Right lung (tissue), 5 donors: ENCODE measurements around the gene SDF4. TPM values are rescaled to one million over a fixed set of nuclear protein-coding genes. Genes with fewer than 3 reads are reported as not detected.
A peak's percentile ranks its signal among the peaks of the same experiment; 100 is the strongest.
"Not testable (repeated sequence)": the region's sequence is repeated elsewhere in the genome, so short reads cannot be mapped to it uniquely, and the experiment has no call there.

Experiments used
- DNase-seq, 2 donors: peaks; one replicate each; pipeline ENCODE4 v3.0.0-alpha.2; 2013
- polyA plus RNA-seq, 5 donors: library from polyadenylated mRNA; unstranded; fragments of 120-200 nt; gene quantifications; one replicate each; pipeline versions ENCODE4 v1.2.1 to v1.2.3, GENCODE V29; 2013; ENCODE audit warnings: inconsistent platforms in 1 of 5, low replicate concordance in 1 of 5; ENCODE audit not compliant: insufficient read length in 5 of 5, insufficient read depth in 1 of 5

The SDF4 gene
- polyA plus RNA-seq, 5 donors: 75.3 to 125 (median 89.3) TPM

DNA sequence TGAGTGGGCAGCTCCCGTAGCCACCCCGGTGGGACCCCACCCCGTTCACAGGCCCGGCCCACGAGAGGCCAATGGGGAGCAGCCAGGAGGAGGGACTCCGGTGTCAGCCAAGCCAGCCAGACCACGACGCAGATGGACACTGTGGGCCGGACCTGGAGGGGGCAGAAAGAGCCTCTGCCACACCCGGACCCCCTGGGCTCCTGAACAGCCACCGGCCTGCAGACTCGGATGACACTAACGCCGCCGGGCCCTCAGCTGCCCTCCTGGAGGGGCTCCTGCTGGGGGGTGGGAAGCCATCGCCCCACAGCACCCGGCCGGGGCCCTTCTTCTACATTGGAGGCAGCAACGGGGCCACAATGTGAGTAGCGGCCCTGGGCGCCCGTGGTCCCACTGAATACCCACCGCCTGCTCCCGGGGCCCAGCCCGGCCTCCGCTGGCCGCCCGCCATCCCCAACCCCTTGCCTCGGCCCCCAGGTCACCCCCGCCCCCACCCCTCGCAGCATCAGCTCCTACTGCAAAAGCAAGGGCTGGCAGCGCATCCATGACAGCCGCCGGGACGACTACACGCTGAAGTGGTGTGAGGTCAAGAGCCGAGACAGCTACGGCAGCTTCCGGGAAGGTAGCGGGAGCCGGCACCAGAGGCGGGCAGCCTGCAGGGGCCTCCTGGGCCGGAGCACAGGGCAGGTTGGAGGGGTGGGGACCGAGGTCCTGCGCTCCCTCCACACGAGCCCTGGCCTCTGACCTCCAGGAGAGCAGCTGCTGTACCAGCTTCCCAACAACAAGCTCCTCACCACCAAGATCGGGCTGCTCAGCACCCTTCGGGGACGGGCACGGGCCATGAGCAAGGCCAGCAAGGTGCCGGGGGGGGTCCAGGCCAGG, 51.6 kb downstream of the SDF4 start:
- no peak for DNase-seq

- DNase-seq: no peak
Measured at GRCh38 chr1:1179346-1179982, 52.3 kb downstream of the SDF4 start.

DNA sequence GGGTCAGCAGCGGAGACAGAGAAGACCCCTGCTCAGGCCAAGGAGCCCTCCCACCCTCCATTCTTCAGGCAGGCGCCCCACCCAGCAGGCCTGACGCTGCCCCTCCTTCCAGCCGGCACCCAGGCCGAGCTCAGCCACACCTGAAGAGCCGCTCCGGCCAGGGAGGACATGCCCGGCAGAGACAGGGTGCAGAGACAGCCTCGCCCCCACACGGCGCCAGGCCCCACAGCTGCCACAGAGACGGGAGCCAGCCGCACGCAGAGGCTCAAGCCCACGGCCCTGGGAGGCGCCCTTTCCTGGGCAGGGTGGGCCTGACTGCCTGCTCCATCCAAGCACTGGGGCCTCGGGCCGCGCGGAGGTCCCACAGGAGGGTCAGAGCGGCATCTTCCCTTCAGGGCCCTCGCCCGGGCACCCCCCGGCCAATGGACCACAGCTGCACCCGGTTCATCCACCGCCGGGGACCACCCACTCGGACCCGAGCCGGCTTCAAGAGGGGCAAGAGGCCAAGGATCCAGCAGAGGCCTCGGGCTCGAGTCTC, 52.9 kb downstream of the SDF4 start:
- no peak for DNase-seq

GRCh38 chr1:1177452-1178206, 54.2 kb downstream of the SDF4 start:
- DNase-seq: no peak

DNA sequence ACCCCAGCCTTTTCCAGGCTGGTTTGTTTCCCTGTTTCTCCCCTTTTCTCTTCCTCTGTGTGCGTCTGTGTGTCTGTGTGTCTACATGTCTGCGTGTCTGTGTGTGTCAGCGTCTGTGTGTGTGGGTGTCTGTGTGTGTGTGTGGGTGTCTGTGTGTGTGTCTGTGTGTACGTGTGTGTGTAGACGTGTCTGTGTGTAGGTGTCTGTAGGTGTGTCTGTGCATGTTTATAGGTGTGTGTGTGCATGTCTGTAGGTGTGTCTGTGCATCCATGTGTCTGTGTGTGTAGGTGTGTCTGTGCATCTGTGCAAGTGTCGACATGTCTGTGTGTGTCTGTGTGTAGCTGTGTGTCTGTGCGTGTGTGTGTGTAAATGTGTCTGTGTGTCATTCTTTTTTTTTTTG, 54.9 kb downstream of the SDF4 start:
- no peak for DNase-seq

- not testable (repeated sequence) for DNase-seq
Measured at GRCh38 chr1:1176063-1176761, 55.6 kb downstream of the SDF4 start.

- no peak for DNase-seq
Measured at GRCh38 chr1:1175221-1176062, 56.4 kb downstream of the SDF4 start.

- peak in 1 of 2 donors; percentile 47 for DNase-seq
Measured at GRCh38 chr1:1173793-1174415, 57.9 kb downstream of the SDF4 start, which contains the start of gene TTLL10. TSS of gene TTLL10 (plus strand) at chr1:1173880. CDS start at chr1:1179216, 5,336 bp downstream.

GRCh38 chr1:1173061-1173792, 58.6 kb downstream of the SDF4 start:
- DNase-seq: no peak

- no peak for DNase-seq
Measured at GRCh38 chr1:1171546-1172340, 60.1 kb downstream of the SDF4 start.

DNA sequence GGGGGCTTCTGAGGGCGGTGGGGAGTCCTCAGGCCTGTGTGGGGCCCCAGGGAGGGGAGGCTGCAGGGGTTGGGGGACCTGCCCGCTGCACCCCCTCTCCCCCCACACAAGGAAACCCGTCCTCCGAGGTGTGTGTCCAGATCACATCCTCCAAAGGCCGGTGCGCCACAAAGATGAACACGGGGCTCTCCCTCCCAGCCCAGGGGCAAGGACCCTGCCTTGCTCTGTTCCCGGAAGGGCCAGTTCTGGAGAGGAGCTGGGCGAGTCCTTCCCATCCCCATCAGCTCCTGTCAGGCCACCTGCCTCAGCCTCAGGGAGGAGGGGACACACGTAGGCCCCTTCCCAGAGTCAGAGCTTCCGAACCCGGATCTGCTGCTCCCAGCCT, 60.6 kb downstream of the SDF4 start:
- no peak for DNase-seq

GRCh38 chr1:1170215-1171091, 61.3 kb downstream of the SDF4 start:
- DNase-seq: no peak

GRCh38 chr1:1169429-1170214, 62.2 kb downstream of the SDF4 start:
- no peak for DNase-seq

- DNase-seq: no peak
Measured at GRCh38 chr1:1168451-1169411, 63.1 kb downstream of the SDF4 start.

GRCh38 chr1:1167841-1168450, 63.9 kb downstream of the SDF4 start:
- no peak for DNase-seq
